DOHH2 (cell line): Measurements from ENCODE around the gene IL1RAP.

Experiments used
- H3F3A ChIP-seq: fragments of 200-600 bp; sonication (generic), shearing (Covaris generic); 2 replicates; pipeline ENCODE4 v1.6.0; 2016; ENCODE audit warnings: antibody characterized with exemption, mild to moderate bottlenecking; ENCODE audit not compliant: control insufficient read depth, insufficient read depth
- H3K27ac ChIP-seq: fragments of 200-600 bp; sonication (generic); 2 replicates; pipeline ENCODE4 v1.5.1; 2014; ENCODE audit warnings: low read depth, mild to moderate bottlenecking, low read length, moderate library complexity
- H3K27me3 ChIP-seq: fragments of 200-600 bp; sonication (generic); 2 replicates; pipeline ENCODE4 v1.6.1; 2014; ENCODE audit warnings: mild to moderate bottlenecking, low read length, mixed read lengths; ENCODE audit not compliant: control insufficient read depth
- H3K36me3 ChIP-seq: fragments of 200-600 bp; sonication (generic); 2 replicates; pipeline ENCODE4 v1.6.1; 2014; ENCODE audit warnings: mild to moderate bottlenecking, low read length, moderate library complexity, mixed read lengths; ENCODE audit not compliant: control insufficient read depth
- H3K4me1 ChIP-seq: fragments of 200-600 bp; sonication (generic); 2 replicates; pipeline ENCODE4 v1.6.1; 2014; ENCODE audit warnings: mild to moderate bottlenecking, low read length, mixed read lengths; ENCODE audit not compliant: control insufficient read depth
- H3K4me2 ChIP-seq: fragments of 200-600 bp; sonication (generic); 2 replicates; pipeline ENCODE4 v1.6.0; 2014; ENCODE audit warnings: mild to moderate bottlenecking, low read length, moderate library complexity
- H3K4me3 ChIP-seq: fragments of 200-600 bp; sonication (generic); 2 replicates; pipeline ENCODE4 v1.5.1; 2014; ENCODE audit warnings: mild to moderate bottlenecking, low read length, mixed read lengths
- H3K79me2 ChIP-seq: fragments of 200-600 bp; sonication (generic); 2 replicates; pipeline ENCODE4 v1.6.1; 2014; ENCODE audit warnings: mild to moderate bottlenecking, low read length, mixed read lengths; ENCODE audit not compliant: control insufficient read depth
- H3K9me2 ChIP-seq: fragments of 200-600 bp; sonication (generic); replicated peaks from 2 replicates; pipeline ENCODE4 v1.6.1; 2014; ENCODE audit warnings: mild to moderate bottlenecking, low read length, mixed read lengths; ENCODE audit not compliant: control insufficient read depth
- H3K9me3 ChIP-seq: fragments of 200-600 bp; sonication (generic); 2 replicates; pipeline ENCODE4 v1.6.1; 2014; ENCODE audit warnings: antibody characterized with exemption, low read length, mixed read lengths; ENCODE audit not compliant: control insufficient read depth, insufficient read depth
- H4K20me1 ChIP-seq: fragments of 200-600 bp; sonication (generic); 2 replicates; pipeline ENCODE4 v1.6.0; 2014; ENCODE audit warnings: low read depth, mild to moderate bottlenecking, antibody characterized with exemption, low read length, moderate library complexity; ENCODE audit not compliant: control insufficient read depth, insufficient read depth
- EZH2phosphoT487 ChIP-seq: fragments of 200-600 bp; sonication (generic); IDR thresholded peaks from 2 replicates; pipeline ENCODE4 v1.6.1; 2017; ENCODE audit warnings: borderline replicate concordance, mild to moderate bottlenecking, antibody characterized with exemption, low read length, moderate library complexity, mixed read lengths
- TF ChIP-seq, protein P1 (sequence below): fragments of 200-600 bp; sonication (generic); IDR thresholded peaks from one replicate; pipeline ENCODE4 v1.5.1; 2014; ENCODE audit warnings: antibody characterized with exemption, mild to moderate bottlenecking, low read depth, low read length; ENCODE audit not compliant: poor library complexity, severe bottlenecking

IL1RAP gene

DNA sequence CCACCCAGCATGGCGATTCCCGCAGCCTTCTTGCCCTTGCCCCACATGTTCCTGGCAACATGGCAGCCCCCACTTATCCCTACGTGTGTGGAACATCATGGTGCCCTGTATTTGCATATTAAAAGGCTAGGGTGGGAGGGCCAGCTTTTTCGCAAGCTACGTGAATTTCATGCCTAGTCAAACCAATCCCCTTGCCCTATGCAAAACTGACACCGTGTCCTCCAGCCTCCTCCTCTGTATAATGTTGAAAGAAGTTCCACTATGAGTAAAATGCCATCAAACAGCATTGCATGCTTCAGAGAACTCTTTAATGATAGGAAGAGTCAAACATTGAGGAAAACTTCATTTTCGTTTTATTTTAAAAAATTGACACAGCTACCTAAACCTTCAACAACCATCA lies 170.9 kb downstream of the IL1RAP start:
- no peaks in the 10 kb centered on the region for H3K36me3 ChIP-seq
- no peaks in the 10 kb centered on the region for H4K20me1 ChIP-seq
- H3F3A ChIP-seq = no peaks in the 10 kb centered on the region
- H3K4me2 ChIP-seq = no peak overlapping the region
- TF ChIP-seq, protein P1, sequence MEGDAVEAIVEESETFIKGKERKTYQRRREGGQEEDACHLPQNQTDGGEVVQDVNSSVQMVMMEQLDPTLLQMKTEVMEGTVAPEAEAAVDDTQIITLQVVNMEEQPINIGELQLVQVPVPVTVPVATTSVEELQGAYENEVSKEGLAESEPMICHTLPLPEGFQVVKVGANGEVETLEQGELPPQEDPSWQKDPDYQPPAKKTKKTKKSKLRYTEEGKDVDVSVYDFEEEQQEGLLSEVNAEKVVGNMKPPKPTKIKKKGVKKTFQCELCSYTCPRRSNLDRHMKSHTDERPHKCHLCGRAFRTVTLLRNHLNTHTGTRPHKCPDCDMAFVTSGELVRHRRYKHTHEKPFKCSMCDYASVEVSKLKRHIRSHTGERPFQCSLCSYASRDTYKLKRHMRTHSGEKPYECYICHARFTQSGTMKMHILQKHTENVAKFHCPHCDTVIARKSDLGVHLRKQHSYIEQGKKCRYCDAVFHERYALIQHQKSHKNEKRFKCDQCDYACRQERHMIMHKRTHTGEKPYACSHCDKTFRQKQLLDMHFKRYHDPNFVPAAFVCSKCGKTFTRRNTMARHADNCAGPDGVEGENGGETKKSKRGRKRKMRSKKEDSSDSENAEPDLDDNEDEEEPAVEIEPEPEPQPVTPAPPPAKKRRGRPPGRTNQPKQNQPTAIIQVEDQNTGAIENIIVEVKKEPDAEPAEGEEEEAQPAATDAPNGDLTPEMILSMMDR = no peak
- no peaks in the 10 kb centered on the region for H3K9me3 ChIP-seq
- no peaks in the 10 kb centered on the region for H3K4me1 ChIP-seq
- no peaks in the 10 kb centered on the region for H3K9me2 ChIP-seq
- H3K27ac ChIP-seq = no peak overlapping the region
- H3K79me2 ChIP-seq = no peaks in the 10 kb centered on the region
- no peak overlapping the region for H3K4me3 ChIP-seq
- no peaks in the 10 kb centered on the region for H3K27me3 ChIP-seq

DNA sequence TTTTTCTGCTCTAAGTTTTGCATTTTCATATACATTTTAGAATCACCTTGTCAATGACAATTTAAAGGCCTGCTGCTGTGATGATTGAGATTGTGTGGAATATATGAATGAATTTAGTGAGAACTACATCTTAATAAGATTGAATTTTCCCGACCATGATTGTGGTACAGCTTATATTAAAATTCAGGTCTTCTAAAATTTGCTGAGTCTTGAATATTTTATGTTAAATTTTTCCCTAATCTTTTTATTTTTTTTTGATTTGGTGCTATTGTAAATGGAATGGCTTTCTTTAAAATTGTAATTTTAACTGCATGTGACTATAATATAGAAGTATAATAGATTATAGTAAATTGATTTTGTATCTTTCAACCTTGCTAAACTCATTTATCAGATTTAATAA lies 172.1 kb downstream of the IL1RAP start:
- no peaks in the 10 kb centered on the region for H3K79me2 ChIP-seq
- H3K9me3 ChIP-seq = no peaks in the 10 kb centered on the region
- H3K4me1 ChIP-seq = no peaks in the 10 kb centered on the region
- no peak for TF ChIP-seq EZH2phosphoT487
- TF ChIP-seq, protein P1 = no peak
- H3K27ac ChIP-seq = no peak overlapping the region
- H3K27me3 ChIP-seq = no peaks in the 10 kb centered on the region
- H4K20me1 ChIP-seq = no peaks in the 10 kb centered on the region
- no peak overlapping the region for H3K4me3 ChIP-seq
- no peaks in the 10 kb centered on the region for H3K9me2 ChIP-seq
- H3F3A ChIP-seq = no peaks in the 10 kb centered on the region
- no peaks in the 10 kb centered on the region for H3K36me3 ChIP-seq
- H3K4me2 ChIP-seq = no peak overlapping the region

DNA sequence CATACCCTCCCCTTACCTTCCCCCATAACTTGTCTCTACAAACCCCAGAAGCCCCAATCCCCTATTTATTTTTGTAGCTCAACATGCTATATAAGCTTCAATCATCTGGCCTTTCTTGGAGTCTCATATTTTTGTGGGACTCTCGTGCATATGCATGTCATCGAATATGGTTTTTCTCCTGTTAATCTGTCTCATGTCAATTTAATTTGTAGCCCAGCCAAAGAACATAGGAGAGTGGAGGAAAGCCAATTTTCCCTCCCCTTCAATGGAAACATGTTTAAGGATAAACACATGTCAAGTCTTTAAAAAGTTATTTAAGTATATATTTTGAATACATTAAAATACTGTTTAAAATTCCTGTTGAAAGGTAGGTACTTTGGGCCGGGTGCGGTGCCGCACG lies 176.4 kb downstream of the IL1RAP start:
- Histone ChIP-seq H4K20me1 (no peaks in the 10 kb centered on the region), H3K4me1 (no peaks in the 10 kb centered on the region), H3K9me3 (no peaks in the 10 kb centered on the region), H3K4me2 (no peak overlapping the region), H3K27me3 (no peaks in the 10 kb centered on the region), H3K79me2 (no peaks in the 10 kb centered on the region), H3K36me3 (no peaks in the 10 kb centered on the region), H3K4me3 (no peak overlapping the region), H3K27ac (no peak overlapping the region), H3F3A (no peaks in the 10 kb centered on the region), H3K9me2 (no peaks in the 10 kb centered on the region)
- TF ChIP-seq, protein P1 = no peak
- no peak for TF ChIP-seq EZH2phosphoT487

DNA sequence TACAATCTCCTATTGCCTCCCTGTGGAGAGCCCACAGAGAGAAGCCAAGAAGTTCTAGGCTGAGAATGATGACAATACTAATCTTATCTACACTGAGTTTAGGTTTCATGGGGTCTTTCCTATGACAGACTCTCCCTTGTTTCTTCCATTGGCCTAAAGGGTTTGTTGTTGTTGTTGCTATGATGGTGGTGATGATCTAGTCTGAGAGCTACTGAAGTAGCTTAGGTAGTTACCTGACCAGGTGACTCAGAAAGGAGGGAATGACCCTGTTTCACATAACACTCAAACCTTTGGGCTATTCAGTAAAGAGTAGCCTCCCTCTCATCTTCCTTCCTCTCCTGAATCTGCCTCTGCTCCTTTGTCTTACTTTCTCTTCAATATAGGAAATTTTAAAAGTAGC lies 178.4 kb downstream of the IL1RAP start:
- TF ChIP-seq, protein P1 = no peak
- no peak for TF ChIP-seq EZH2phosphoT487
- no peaks in the 10 kb centered on the region for H4K20me1 ChIP-seq
- no peaks in the 10 kb centered on the region for H3K9me3 ChIP-seq
- no peaks in the 10 kb centered on the region for H3F3A ChIP-seq
- no peaks in the 10 kb centered on the region for H3K79me2 ChIP-seq
- H3K4me3 ChIP-seq = no peak overlapping the region
- H3K27ac ChIP-seq = no peak overlapping the region
- 0 out of 2 replicates have a peak, but pooled peaks cover 2% of the 10 kb centered on the region for H3K27me3 ChIP-seq
- no peaks in the 10 kb centered on the region for H3K4me1 ChIP-seq
- H3K9me2 ChIP-seq = no peaks in the 10 kb centered on the region
- H3K4me2 ChIP-seq = no peak overlapping the region
- H3K36me3 ChIP-seq = no peaks in the 10 kb centered on the region
